Natural killer cell (primary cell): Measurements from ENCODE around the gene NEGR1. TPM values are rescaled to one million over a fixed set of nuclear protein-coding genes. Genes with fewer than 3 reads are reported as not detected.

Experiments used
- ATAC-seq, 3 donors: fragments of 150-1000 bp in 2 of 3; fragments of 200-7000 bp in 1 of 3; cut with Tn5 transposase; 1 replicate in 1 of 3; 2 replicates in 2 of 3; pipeline ENCODE4 v1.10.0; 2021; ENCODE audit warnings: mild to moderate bottlenecking in 2 of 3, moderate library complexity in 2 of 3
- DNase-seq, 2 donors: peaks; one replicate each; pipeline versions ENCODE4 v3.0.0 to v3.0.0-alpha.2; 2013 to 2021; ENCODE audit warnings: mixed read lengths in 1 of 2
- H3K27ac ChIP-seq: one replicate; pipeline ENCODE4 v1.5.1; 2013; ENCODE audit warnings: mild to moderate bottlenecking, low read length
- H3K27me3 ChIP-seq: one replicate; pipeline ENCODE4 v1.6.1; 2013; ENCODE audit warnings: low read length; ENCODE audit not compliant: control insufficient read depth, insufficient read depth
- H3K36me3 ChIP-seq: one replicate; pipeline ENCODE4 v1.6.1; 2013; ENCODE audit warnings: low read length; ENCODE audit not compliant: control insufficient read depth, insufficient read depth
- H3K4me1 ChIP-seq: one replicate; pipeline ENCODE4 v1.6.1; 2013; ENCODE audit warnings: low read length; ENCODE audit not compliant: control insufficient read depth, insufficient read depth
- H3K4me3 ChIP-seq: one replicate; pipeline ENCODE4 v1.5.1; 2013; ENCODE audit warnings: low read length
- H3K9me3 ChIP-seq: one replicate; pipeline ENCODE4 v1.6.1; 2013; ENCODE audit warnings: low read length; ENCODE audit not compliant: control insufficient read depth, insufficient read depth
- H3K27ac Mint-ChIP-seq, 2 donors: one replicate each; pipeline ENCODE4 v1.8.0; 2022; ENCODE audit warnings: mild to moderate bottlenecking in 2 of 2, mixed read lengths in 2 of 2, moderate library complexity in 1 of 2
- H3K27me3 Mint-ChIP-seq, 2 donors: one replicate each; pipeline ENCODE4 v1.8.0; 2022; ENCODE audit warnings: low read depth in 2 of 2, mixed read lengths in 2 of 2
- H3K36me3 Mint-ChIP-seq: one replicate; pipeline ENCODE4 v1.8.0; 2022; ENCODE audit warnings: mixed read lengths
- H3K4me1 Mint-ChIP-seq, 2 donors: one replicate each; pipeline ENCODE4 v1.8.0; 2022; ENCODE audit warnings: mixed read lengths in 2 of 2
- H3K4me3 Mint-ChIP-seq: one replicate; pipeline ENCODE4 v1.8.0; 2022; ENCODE audit warnings: mild to moderate bottlenecking, moderate library complexity, mixed read lengths
- H3K9me3 Mint-ChIP-seq, 2 donors: one replicate each; pipeline ENCODE4 v1.8.0; 2022; ENCODE audit warnings: mixed read lengths in 2 of 2
- CTCF ChIP-seq: fragments of 200-600 bp; IDR thresholded peaks from one replicate; pipeline ENCODE4 v1.8.0; 2022; ENCODE audit warnings: antibody characterized with exemption
- WGBS: methylation state at CpG from one replicate; pipeline ENCODE4 v1.1.7; 2013; ENCODE audit warnings: missing lambda C conversion rate; ENCODE audit not compliant: insufficient coverage; 5-methylcytosine and 5-hydroxymethylcytosine counted together
- intact Hi-C: fragments of 100-400 bp; cut with micrococcal nuclease; formaldehyde crosslinking; loops from one replicate; pipeline ENCODE4 v1.14.2; 2022
- total RNA-seq, 4 donors: library from RNA; stranded (reverse); fragments of 120-200 nt in 1 of 4; gene quantifications; one replicate each; pipeline versions ENCODE4 v1.2.3 to v1.2.4, GENCODE V29; 2013 to 2022

Gene NEGR1
- total RNA-seq, 3 donors from 2014 or later (not counting 1 experiment from before 2014, with no cell fraction given) = 0.55 to 1.3 TPM; not detected in 1

DNA sequence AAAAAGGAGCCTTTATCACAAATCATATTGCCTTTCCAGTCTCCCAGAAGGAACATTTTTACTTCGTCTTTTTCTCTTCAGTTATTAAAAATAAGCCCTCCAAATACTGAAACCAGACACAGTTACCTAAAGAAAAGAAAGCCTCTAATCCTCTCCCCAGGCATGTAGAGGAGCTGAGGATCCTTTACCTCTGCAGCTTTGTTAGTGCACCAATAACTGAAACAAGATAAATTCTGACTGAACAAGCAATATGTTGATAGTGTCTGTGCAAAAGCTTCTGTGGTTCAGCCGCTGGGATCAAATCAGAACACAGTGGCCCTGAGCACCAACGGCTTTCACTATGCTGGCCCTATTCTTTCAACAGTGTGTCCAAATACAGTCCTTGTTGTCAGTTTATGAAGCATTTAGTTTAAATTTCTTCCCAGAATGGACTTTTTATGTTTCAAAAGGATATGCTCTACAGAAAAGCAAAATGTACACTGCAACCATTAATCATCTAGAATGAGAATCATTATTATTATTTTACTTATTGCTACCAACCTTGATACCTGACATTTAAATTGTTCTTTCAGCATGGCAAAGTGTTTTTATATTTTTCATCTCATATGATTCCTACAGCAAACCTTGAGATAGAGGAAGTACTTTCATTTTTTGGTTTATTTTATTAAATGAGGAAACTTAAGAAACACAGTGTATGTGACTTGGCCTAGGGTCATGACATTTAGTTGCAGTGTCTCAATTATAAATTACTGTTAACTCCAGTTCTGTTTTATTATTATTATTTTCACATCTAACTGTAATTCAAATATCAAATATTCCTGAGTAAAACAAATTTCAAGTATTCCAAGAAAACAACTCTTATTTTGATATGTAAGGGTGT lies 217.9 kb downstream of the NEGR1 start:
- peaks cover 0 to 2% of the 10 kb centered on the region in 2 donors for H3K9me3 Mint-ChIP-seq

GRCh38 chr1:72063364-72064044 lies 218.8 kb downstream of the NEGR1 start:
- no peak for DNase-seq
- Mint-ChIP-seq H3K4me1 (no peaks in the 10 kb centered on the region), H3K4me3 (no peak overlapping the region), H3K27ac (no peak overlapping the region), H3K27me3 (no peaks in the 10 kb centered on the region), H3K9me3 (peaks cover 0 to 2% of the 10 kb centered on the region in 2 donors), H3K36me3 (no peaks in the 10 kb centered on the region)
- Histone ChIP-seq H3K4me1 (no peaks in the 10 kb centered on the region), H3K27me3 (no peaks in the 10 kb centered on the region), H3K36me3 (no peaks in the 10 kb centered on the region), H3K4me3 (no peak overlapping the region), H3K27ac (no peak overlapping the region), H3K9me3 (no peaks in the 10 kb centered on the region)
- no peak for ATAC-seq
- intact Hi-C loops = no loop called here
- WGBS = 96% methylated on average over 5 of the region's 7 CpGs
- no peak for TF ChIP-seq CTCF

More for the DNA sequence above, 217.9 kb downstream of the NEGR1 start:
- H3K27me3 ChIP-seq = no peaks in the 10 kb centered on the region
- peak overlapping the region; percentile 9 for H3K4me3 Mint-ChIP-seq
- H3K9me3 ChIP-seq = no peaks in the 10 kb centered on the region
- H3K4me1 ChIP-seq = no peaks in the 10 kb centered on the region
- H3K4me1 Mint-ChIP-seq = no peaks in the 10 kb centered on the region
- no peak for DNase-seq
- no peak overlapping the region for H3K4me3 ChIP-seq
- no peak for ATAC-seq
- no peaks in the 10 kb centered on the region for H3K36me3 Mint-ChIP-seq
- WGBS = 43% methylated on average over 3 of the region's 3 CpGs
- TF ChIP-seq CTCF = no peak
- no peak overlapping the region for H3K27ac ChIP-seq
- no peaks in the 10 kb centered on the region for H3K36me3 ChIP-seq
- H3K27ac Mint-ChIP-seq = no peak overlapping the region
- intact Hi-C loops = no loop called here
- no peaks in the 10 kb centered on the region for H3K27me3 Mint-ChIP-seq

DNA sequence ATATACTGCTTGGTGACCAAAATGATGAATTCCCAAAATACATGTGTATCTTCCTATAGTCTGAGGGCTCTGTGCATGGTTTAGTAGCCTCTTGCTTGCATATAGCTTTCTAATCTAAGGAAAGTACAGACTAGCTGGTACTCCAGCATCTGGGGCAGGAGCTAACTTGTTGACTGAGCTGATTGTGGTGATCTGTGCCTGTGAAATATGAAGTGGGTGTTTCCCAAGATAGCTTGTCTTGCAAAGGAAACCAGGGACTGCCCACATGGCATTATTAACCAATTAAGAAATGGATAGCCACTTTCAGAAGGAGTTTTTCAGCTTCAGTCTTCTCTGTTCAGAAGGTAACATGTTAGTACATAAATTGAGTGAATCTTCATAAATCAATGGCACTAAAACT lies 219.8 kb downstream of the NEGR1 start:
- DNase-seq = no peak
- no peak for TF ChIP-seq CTCF
- H3K9me3 ChIP-seq = no peaks in the 10 kb centered on the region
- no peak overlapping the region for H3K4me3 ChIP-seq
- intact Hi-C loops = no loop called here
- no peaks in the 10 kb centered on the region for H3K27me3 ChIP-seq
- Mint-ChIP-seq H3K27ac (no peak overlapping the region), H3K36me3 (no peaks in the 10 kb centered on the region), H3K4me1 (no peaks in the 10 kb centered on the region), H3K4me3 (no peak overlapping the region), H3K27me3 (no peaks in the 10 kb centered on the region), H3K9me3 (no peaks in the 10 kb centered on the region)
- H3K27ac ChIP-seq = no peak overlapping the region
- H3K36me3 ChIP-seq = no peaks in the 10 kb centered on the region
- no peaks in the 10 kb centered on the region for H3K4me1 ChIP-seq
- ATAC-seq = no peak
